ENCODE data around the gene ACSL4.
A peak's percentile ranks its signal among the peaks of the same experiment; 100 is the strongest.
"Not testable (repeated sequence)": the region's sequence is repeated elsewhere in the genome, so short reads cannot be mapped to it uniquely, and the experiment has no call there.

Gene ACSL4

GRCh38 chrX:109732807-109733612 lies at the start of gene ACSL4:
Gene ACSL4, minus strand, starts transcription at chrX:109733257. Its CDS starts 49,894 bp downstream, at chrX:109683363.
- DNase-seq, result peak; percentile 90

DNA sequence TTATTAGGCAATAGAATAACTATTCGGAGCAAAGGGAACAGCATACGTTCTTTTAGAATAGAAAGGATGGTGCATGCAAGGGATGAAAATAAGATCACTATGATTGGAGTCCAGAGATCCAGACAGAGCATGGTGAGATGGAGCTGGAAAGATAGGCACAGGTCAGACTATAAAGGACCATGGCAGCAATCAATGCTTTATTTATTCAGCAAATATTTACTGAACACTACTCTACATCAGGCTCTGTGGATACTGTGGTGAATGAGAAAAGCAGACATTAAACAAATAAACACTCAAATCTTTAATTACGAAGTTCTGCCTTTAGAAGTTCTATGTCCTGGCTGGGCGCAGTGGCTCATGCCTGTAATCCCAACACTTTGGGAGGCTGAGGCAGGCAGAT lies 44.7 kb upstream of the ACSL4 start:
- no peak for DNase-seq

DNA sequence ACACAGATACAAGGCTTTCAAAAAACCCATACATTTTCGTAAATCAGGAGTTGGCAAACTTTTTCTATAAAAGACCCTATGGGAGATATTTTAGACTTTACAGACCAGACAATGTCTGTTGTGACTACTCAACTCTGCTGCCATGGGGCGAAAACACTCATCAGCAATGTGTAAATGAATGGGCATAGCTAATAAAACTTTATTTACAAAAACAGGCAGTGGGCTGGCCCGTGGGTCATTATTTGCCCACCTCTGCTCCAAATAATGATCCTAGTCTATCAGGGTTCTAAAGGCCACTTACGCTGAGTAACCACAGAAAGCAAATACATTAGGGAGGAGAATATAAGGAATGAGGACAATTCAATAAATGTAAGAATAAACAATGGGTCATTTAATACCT lies 43.9 kb upstream of the ACSL4 start:
- DNase-seq, result no peak

GRCh38 chrX:109776432-109776831 lies 43.4 kb upstream of the ACSL4 start:
- DNase-seq, result no peak

- no peak for DNase-seq
Measured at GRCh38 chrX:109775386-109775785, 42.3 kb upstream of the ACSL4 start.

GRCh38 chrX:109774706-109775105 lies 41.6 kb upstream of the ACSL4 start:
- DNase-seq, result peak; percentile 52

GRCh38 chrX:109774136-109774535 lies 41.1 kb upstream of the ACSL4 start:
- no peak for DNase-seq

DNA sequence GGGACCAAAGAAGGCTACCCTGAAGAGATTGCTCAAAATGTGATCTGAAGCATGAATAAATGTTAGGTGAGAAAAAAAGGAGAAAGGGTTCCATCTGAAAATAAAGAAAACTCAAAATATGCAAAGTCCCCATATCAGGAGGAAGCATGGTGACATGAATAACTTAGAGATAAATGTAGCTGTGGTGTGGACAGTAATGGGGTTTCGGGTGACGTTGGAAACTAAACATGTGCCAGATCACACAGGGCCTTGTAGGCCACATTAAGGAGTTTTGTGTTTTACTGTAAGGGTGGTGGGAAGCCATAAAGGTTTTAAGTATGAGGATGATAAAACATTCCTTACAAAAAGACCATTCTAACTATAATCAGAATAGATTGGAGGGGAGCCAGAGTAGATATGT lies 40.3 kb upstream of the ACSL4 start:
- no peak for DNase-seq

- DNase-seq, result no peak
Measured at GRCh38 chrX:109770780-109771179, 37.7 kb upstream of the ACSL4 start.

DNA sequence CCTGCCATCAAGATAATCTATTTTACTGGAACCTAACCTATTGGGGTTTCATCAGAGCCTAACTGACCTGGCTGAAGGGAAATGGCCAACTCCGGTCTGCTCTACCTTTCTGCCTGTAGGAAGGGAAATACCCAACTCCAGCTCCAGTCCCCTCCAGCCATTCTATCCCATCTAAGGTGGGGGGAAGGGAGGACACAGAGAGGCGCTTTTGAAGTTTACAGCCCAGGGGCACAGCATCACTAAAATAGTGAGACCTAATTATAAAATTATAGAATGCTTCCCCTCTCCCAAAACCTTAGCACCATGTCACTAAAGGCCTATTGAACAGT lies 27.8 kb upstream of the ACSL4 start:
- no peak for DNase-seq

DNA sequence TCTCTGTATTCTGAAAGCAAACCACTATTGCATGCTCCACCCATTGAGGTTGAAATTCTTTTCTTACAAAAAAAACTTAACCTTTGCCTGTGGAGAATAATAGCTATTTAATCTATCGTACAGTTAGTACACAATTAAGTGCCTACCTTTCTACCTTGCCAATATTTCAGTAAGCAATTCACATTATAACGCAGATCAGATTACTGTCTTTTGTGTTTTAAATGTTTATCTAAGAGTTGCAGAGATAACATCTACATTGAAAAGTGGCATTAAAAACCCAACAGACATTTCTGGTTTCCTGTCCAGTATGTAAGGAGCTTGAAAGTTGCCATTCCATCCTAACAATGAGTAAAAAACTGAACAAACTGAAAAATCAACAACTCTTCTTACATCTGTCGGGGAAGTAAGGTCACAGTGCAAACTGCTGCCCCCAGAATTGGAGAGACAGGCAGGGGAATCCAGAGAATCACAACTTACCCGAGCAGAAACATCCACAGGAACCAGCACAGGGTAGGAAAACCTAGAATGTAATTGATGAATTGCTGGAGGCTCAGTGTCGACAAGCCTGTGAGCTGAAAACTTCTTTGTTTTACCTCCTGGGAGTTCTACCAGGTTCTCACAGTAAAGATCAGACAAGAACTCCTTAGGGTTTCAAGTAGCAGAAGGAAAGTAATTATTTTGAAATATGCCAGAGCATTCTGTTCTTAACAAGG lies 27.3 kb upstream of the ACSL4 start:
- no peak for DNase-seq

DNA sequence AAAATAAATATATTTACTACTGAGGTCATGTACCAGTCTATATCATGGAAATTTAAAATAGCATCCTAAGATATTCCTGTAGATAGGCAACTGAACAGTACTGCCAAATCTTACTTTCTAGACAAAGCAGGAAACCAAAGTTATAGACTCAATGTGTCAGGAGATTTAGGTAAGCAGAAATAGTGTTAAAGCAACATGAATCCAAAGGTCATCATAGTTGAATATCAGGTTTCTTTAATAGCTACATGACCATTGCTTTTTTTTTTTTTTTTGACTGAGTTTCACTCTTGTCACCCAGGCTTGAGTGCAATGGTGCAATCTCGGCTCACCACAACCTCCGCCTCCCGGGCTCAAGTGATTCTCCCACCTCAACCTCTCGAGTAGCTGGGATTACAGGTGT lies 20.2 kb upstream of the ACSL4 start:
- DNase-seq, result no peak

- DNase-seq, result no peak
Measured at GRCh38 chrX:109751698-109752097, 18.6 kb upstream of the ACSL4 start.

- DNase-seq, result no peak
Measured at GRCh38 chrX:109749207-109749606, 16.1 kb upstream of the ACSL4 start.

DNA sequence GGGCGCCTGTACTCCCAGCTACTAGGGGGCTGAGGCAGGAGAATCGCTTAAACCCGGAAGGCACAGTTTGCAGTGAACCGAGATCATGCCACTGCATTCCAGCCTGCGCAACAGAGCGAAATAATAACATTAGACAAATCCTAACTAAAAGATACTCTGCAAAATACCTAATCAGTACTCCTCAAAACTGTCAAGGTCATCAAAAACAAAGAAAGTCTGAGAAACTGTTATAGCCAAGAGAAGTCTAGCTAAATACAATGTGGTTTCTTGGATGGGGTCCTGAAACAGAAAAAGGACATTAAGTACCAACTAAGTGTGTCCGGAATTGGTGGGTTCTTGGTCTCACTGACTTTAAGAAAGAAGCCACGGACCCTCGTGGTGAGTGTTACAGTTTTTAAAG lies 14.6 kb upstream of the ACSL4 start:
- DNase-seq, result no peak

GRCh38 chrX:109742722-109743121 lies 9.7 kb upstream of the ACSL4 start:
- DNase-seq, result no peak

DNA sequence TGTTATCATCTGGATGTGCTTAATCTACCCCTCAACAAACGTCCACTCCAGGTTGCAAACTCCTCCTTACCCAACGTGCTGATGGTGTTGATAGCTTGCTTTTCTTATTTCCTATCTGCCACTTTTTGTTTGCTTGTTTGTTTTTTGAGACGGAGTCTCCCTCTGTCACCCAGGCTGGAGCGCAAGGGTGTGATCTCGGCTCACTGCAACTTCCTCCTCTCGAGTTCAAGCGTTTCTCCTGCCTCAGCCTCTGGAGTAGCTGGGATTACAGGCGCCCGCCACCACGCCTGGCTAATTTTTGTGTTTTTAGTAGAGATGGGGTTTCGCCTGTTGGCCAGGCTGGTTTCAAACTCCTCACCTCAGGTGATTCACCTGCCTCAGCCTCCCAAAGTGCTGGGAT lies 7.8 kb upstream of the ACSL4 start:
- DNase-seq, result not testable (repeated sequence)

DNA sequence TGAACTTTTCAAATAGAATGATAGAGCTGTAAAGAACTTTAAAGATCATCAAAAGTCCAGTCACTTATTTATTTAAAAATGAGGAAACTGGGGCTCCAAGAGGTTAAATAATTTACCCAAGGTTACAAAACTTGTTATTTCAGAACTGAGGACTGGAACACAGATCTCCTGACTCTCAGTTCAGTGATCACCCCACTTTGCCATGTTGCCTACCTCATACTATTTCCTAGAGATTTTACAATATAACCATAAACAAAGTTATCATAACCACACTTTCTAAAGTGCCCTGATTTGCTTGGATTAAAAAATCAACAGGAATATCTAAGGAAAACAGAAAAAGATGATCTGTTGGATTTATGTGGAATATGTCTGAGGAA lies 7.4 kb upstream of the ACSL4 start:
- no peak for DNase-seq

DNA sequence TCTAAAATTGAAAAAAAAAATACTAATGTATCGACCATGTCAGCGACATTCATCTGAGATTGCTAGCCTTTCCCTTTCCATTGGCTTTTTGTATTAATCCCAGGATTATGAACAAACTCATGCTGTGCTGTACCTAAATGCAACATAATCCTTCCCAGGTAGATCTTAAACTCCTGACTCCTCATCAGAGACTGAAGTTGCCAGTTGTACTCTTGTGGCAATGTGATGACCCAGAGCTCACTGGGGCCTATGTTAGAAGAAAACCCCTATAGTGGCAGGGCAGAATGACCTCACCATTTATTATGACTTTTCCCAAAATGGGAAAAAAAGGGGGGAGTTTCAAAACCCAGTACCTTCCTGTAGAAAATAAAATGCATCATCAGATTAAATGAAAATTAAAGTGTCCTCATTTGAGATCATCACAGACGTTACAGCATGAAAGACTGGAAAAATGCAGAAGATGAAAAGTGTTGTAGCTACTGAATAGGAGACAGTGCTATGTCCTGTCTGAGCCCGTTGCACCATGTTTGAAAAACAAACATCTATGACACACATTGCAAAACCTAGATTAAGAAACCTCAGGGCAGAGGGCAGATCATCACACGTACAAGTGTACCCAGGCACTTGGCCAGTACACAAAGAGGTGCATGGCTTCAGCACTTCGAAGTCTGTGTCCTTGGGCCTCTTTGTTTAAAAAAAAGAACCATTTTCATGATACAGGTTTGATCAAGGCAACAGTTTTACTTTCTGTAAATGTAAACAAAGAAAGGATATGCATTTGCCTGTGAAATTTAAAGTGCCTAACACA lies 6.8 kb upstream of the ACSL4 start:
- DNase-seq, result no peak

- DNase-seq, result no peak
Measured at GRCh38 chrX:109735202-109735744, 2.2 kb upstream of the ACSL4 start.

DNA sequence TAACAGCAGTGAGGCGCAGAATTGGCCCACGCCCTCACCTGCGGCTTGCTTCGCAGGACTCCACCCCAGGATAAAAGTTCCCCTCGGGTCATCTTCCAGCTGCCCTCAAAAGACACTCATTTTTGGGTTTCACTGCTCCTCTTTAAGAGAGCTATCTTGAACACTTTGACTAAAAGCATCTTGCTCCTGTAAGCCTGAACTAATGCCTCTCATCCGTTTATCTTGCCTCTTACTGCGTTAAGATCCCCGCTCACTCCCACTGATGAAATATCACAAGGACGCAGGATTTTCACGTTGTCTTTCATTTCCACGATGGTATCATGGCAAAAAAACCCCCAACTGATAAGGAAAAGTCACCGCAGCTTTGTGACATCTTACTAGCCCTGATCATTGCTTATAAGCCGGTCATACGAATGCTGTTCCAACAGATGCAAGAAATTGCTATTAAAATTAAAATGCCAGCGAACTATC lies 591 bp upstream of the ACSL4 start:
- DNase-seq, result no peak

DNA sequence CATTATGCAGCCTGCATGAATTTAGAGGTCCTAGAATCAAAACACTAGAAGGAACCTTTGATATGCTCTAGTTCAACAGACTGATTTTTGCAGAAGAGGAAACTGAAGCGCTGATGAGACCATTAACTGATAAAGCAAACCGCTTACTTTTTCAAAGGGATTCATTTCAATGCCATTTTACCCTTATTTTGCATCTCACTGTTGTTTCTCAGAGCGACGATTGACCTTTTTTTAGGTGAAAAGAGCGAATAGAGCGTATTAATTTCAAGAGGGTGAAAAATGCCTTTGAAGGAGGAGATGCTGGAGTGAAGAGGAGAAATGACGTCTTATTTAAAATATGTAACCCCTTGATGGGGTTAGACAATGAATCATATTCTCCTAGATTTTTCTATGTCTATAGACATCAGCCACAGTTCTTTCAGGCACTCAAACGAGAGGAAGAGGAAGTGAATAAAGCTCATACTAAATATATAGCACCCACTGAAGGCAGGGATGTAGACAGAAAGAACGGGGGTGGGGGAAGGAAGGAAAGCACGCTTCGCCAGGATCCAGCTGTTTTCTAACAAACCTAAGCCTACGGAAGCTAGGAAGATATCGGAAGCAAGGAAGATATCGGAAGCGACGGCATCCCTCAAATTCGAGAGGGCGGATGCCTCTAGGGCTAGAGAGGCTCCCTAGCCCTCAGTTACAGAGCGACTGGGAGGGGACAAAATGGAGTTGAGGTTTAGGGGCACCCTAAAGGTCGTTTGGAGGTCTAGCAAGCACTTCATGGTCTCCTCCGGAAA lies 848 bp downstream of the ACSL4 start:
- peak; percentile 31 for DNase-seq

GRCh38 chrX:109728173-109728535 lies 4.9 kb downstream of the ACSL4 start:
- no peak for DNase-seq

Data from activated CD4-positive, alpha-beta T cell treated with anti-CD3 and anti-CD28 coated beads, Interleukin-10, Interleukin-2, amounts not matched to agents 100 ng/mL and 50 ng/mL, durations not matched to agents 16 hours and 8 hours (primary cell).